ENCODE measurements around the gene SEZ6.

The SEZ6 gene

DNA sequence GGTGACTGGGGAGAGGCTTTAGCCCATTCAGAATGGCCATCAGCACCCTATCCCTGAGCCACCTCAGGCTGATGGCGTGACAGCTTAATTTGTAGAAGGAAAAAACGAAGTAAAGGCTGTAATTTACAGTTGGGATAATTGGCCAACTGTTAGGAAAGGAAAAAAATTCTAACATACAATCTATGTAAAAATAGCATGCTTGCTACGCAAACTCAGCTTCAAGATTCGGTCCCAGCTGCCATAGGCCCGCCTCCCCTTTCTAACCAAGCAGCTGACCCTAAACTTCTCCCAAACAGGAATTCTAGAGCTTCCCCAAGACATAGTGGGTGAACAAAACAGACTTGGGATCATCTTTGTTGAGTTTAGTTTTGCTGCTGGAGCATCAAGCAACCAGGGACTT, 4.9 kb downstream of the SEZ6 start:
- no peak for DNase-seq (ENCODE audit: low read depth)

DNA sequence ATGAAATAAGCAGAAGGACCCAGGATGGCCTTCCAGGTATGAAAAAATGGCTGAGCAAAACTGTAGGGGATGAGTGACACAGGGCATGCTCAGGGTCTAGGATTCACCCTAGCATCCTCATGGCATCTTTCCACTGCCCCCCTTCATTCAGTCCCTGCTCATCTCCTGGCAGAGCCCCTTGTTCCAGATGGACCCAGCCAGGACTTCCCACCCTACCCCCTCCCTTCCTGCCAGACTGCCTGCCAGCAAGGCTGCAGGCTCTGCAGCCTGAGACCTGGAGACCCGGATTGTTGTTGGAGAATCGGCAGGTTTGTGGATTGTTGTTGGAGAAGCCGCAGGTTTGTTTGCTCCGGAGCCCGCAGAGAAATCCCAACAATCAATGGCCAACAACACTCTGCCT, 6.6 kb downstream of the SEZ6 start:
- no peak for DNase-seq (ENCODE audit: low read depth)

DNA sequence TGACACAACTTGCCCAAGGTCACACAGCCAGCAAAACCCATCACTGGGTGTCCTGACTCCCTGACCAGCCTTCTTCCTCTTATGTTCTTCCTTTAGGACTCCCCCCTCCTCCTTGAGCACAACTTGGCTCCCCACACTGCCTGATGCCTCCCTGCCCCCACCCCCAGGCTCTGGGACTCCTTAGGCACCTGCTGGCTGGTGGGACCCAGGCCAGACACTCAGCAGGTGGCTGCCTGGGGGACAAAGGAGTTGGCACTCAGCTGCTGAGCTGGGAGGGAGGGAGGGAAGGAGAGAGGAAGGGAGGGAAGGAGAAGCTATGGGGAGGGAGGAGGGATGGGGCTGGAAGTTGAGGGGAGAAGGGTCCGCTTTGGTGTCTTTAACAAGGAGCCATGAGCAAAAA, 8.0 kb downstream of the SEZ6 start:
- no peak for DNase-seq (ENCODE audit: low read depth)

DNA sequence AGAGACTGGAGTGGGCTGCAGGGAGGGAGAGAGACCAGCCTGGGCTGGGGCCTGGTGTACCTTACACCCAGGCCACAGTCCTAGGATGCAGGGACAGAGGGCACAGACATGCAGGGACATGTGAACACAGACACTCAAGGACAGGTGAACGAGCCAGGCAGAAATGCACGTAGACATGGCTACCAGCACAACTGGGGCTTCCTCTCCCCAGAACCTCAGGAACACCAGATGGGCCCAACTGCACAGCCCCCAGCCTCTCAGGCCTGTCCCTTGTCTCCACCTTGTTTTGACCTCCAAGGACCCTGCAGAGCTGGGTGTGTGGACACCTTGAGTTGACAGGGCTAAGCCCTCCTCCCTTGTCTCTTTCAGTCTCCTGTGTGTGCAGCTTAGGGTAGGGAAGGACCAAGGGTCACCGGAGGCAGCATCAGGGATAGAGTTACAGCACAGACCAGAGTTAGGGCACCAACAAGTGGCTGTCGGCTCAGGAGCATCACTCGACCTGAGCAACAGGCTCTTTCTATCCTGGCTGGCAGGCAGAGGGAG, 9.2 kb downstream of the SEZ6 start:
- DNase-seq (ENCODE audit: low read depth) = no peak

DNA sequence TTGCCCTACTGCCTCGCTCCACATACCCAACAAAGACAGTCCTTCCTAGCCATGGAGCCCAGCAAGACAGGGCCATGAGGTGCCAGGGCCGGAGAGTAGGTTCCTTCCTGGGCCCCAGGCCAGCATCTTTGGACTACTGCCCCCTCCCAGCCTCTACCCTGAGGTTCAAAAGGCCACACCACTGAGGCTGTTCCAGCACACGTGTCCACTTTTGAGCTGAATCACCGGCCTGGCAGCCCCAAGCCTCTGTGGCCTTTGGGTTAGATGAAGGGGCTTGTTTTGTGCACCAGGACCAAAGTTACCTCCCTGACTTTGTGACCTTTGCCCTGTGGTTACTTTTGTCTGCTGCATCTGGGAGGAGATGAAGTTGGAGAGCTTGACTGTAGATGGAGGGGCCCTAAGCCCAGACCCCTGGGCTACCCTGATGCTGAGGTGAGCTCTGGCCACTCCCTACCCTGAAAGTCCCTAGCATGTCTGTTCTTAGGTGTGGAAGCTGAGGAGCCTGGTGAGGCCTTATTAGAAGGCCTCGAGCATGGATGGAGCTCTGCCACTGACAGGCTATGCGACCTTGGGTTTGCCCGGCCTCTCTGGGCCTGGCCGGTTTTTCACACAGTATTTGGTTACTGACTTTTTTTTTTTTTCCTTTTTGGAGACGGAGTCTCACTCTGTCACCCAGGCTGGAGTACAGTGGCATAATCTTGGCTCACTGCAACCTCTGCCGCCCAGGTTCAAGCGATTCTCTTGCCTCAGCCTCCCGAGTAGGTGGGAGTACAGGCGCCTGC, 12.0 kb downstream of the SEZ6 start:
- no peak for DNase-seq (ENCODE audit: low read depth)

DNA sequence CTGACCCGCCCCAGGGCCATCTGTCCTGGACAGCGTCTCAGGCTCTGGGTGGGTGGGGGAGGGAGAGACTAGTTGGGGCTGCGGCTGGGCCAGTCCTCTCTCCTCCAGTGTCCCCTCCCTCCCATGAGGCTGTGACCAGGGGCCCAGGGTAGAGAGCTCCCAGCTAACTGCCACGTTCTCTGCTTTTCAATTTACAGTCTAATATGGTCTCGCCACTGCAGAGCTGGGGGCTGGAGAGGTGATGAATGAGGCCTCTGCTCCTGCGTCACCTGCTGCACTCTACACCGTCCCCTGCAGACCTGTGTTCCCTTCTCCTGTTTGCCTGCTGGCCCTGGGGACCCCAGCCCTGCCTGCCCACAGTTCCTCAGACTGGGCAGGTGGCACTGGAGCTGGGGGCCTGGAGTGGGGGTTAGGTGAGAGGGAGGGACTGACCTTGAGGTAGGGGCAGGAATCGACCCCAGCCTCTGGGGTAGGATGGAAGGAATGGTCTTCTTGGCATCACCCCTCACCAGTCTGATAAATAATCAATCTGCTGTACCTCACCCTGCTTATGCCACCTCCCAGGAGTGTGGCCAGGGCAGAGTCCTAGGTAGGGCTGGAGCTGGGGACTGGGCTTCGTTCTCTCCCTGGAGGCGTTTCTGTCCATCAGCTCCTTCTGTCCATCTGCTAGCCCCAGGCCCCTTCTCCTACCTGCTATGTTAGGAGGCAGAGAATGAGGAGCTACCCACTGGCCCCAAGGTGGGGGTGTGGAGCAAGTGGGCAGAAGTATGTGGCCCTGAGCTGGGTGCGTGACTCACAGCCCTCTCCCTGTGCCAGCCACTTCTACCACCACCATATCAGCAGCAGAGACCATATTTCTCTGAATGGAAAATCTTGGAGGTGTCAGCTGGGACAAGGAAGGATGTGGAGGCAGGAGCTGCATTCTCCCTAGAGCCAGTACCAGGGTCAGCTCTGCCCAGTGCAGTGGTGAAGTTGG, 12.9 kb downstream of the SEZ6 start:
- no peak for DNase-seq (ENCODE audit: low read depth)

DNA sequence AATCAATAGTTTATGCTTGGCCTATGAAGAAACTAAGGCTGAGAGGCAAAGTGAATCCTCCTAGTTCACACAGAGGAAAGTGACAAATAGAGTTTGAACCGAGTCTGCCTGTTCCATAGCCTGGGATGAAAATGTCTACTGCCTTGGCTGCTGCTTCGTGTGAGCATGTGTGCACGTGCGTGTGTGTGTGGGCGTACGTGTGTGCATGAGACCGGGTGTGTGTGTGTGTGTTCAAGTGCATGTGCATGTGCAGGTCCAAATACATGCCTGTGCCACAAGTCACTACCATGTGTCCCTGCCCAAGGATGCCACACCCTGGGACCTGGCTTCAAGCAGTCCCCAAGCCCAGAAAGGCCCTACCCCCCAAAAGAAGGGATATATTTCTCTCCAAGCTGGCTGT, 13.6 kb downstream of the SEZ6 start:
- no peak for DNase-seq (ENCODE audit: low read depth)

DNA sequence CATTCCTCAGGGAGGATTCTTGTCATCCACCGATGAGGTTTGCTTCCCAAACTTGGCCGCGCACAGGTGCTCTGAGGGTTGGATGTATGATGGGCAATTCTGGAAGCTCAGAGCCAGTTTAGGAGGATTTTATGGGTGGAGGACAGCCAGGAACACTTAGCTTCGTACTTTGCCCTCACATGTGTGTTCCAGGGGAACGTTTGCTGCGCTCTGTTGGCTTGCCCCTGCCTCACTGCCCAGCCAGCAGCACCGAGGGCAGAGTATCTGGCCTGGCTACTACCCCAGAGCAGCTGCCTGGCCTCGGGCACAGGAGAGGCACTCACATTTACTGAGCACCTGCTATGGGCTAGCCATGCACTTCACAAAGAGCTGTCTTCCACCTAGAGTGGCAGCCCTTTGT, 14.1 kb downstream of the SEZ6 start:
- no peak for DNase-seq (ENCODE audit: low read depth)

DNA sequence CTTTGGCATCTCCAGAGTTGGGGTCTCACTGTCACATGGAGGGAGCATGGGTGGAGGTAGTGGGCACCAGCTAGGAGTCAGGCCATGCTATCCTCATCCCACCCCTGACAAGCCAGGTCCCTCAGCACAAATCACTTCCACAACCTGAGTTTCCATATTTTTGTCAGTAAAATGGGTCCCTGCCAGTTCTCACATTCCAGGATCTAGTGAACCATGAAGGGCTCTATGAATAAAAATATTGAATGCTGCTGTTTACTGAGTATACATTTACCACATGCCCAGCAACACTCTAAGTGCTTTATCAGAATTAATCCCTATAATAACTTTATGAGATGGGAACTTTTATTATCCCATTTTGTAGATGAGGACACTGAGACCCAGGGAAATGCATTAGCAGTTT, 16.8 kb downstream of the SEZ6 start:
- no peak for DNase-seq (ENCODE audit: low read depth)

DNA sequence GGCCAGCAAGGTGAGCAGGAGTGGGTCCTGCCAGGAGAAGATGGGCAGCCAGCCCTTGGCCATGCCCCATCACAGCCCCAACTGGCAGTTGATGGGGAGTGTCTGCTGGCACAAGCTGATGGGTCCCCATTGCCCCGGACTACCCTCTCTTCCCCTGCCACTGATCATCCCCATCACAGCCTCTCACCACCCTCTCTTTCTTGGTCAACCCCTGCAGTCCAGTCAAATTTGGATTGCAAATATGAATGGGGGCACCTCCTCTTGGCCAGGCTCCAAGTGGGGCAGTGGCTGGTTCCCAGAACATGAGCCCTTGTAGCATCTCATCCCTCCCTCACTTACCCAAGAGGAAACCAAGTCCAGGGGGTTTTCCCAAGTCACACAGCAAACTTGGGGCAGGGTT, 17.4 kb downstream of the SEZ6 start:
- no peak for DNase-seq (ENCODE audit: low read depth)

DNA sequence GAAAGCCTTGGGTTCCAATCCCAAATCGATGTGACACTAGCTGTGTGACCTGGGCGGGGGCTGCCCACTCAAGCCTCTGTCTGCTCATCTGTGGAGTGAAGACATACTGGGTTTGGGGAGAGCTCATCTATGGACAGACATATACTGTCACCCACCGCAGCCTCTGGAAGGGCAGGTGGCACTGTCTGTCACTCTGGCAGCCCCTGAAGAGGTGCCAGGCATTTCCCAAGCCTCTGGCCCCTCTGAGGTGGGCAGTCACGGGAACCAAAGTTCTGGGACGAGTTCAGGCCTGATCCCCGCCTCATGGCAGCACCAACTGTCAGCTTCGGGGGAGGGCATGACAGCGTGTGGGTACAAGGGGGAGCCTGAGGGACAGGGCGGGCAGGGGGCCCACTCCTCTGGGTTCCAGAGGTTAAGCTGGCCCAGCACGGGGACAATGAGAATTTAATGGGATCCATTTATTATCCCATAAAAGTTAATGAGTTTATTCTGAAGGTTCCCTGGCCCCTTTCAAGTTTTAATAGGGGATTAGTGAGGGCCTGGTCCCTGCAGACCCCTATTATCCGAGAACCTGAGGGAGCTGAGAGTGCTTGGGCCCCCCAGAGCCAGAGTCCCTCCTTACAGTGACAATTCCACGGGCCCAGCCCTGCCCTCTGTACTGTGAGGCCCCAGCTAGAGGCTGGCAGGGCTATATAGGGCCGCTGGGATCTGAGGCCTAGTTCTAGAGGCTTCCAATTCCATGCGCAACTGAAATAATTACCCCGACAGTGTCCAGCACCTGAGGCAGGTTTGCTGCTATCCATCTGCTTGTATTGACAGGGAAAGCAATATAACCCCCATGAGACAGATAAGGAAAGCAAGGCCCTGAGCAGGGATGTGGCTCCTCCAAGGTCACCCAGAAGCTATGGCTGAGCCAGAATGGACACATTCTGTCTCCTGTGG, 18.8 kb downstream of the SEZ6 start:
- DNase-seq (ENCODE audit: low read depth) = no peak

DNA sequence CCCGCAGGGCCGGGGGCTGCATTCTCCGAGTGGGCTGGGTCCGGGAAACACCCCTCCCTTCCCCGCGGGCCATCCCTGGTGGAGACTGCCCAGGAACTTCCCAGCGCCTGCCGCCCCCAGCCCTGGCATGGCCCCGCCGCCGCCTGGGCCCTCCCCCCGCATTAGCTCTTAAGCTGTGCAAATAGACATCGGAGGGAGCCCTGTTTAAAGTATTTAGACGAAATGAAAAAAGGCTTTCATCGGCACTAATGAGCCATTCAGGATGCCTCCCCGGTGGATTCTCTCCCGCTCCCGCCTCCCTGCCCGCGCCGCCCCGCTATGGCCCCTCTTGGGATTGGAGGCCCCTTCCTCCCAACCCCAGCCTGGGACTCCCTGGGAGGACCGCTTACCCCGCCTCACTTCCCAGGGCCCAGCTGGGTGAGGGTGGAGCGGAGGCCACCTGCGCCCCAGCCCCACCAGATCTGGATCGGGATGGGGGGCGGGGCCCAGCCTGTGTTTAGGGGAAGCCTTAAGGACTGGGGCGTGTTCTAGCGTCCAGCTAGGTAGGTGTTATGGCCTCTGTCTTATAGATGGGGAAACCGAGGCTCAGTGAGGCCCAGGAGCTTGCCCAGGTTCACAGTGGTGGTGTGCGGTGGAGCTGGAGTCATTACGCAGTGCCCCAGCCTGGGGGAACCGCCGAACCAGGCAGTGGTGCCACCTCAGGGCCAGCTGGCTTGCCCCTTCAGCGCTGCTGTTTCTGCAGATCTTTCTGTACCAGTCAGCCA, 19.7 kb downstream of the SEZ6 start:
- no peak for DNase-seq (ENCODE audit: low read depth)

DNA sequence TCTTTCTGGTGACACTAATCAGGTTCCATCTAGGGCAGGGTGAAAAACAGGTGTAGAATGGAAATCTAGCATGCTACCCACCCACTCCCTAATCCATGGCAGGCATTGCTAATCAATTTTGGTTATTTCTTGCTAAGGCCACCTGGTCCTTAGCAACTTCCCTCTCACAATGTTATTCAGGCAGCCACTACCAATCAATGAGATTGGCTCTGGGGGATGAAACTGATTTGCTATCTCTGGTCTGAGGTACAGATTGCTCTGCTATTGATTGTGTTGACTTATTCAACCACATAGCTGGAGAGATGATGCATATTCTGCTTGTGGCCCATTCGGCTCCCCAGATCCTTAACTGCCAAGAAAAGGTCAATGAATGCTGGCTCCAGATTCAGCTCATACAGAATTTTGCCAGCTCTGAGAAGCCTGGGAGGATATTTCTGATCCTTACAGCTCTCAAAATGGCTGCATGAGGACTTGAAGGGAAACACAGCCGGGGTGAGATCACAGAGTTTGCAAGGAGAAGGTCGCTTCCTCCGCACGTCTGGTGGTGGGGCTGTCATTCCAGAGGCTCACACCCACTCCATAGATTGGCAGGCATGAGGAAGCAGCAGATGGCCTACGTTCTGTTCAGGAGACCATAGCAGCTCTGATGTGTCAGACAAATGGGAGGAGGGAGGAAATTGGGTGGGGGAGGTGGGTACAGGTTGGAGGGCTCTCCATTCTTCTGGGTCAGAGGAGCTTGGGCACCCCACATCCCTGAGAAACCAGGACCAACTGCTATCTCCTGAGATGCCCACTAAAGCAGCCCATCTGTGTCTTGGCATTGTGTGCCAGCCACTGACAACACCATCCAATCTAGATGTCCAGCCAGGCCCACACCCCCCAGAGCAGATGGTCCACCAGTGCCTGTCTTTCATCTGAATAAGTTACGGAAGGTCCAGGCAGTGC, 22.3 kb downstream of the SEZ6 start:
- no peak for DNase-seq (ENCODE audit: low read depth)

DNA sequence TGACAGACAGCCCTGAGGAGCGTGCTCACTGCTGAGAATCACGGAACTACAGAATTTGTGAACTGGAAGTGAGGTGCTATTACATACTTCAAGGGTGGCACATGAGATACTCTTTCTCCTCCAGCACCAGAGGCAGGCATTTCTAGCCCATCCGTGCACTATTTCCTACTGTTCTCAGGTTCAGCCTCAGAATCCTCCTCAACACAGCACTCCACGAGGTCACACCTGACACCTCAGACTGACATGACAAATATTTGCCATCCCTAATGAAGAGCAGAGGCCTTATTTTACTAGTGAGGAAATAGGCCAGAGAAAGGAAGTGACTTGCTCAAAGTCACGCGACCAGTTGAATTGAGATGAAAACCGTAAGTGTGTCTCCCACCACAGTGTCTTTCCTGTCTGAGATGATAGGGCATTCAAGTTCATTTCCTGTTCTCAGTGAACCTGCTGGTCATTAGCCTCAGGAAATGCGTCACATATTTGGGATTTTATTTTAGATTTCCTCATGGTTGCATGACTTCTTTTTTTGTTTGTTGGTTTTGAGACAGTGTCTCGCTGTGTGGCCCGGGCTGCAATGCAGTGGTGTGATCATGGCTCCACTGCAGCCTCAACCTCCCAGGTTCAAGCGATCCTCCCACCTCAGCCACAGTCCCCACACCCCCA, 23.6 kb downstream of the SEZ6 start:
- DNase-seq (ENCODE audit: low read depth) = peak; percentile 63

DNA sequence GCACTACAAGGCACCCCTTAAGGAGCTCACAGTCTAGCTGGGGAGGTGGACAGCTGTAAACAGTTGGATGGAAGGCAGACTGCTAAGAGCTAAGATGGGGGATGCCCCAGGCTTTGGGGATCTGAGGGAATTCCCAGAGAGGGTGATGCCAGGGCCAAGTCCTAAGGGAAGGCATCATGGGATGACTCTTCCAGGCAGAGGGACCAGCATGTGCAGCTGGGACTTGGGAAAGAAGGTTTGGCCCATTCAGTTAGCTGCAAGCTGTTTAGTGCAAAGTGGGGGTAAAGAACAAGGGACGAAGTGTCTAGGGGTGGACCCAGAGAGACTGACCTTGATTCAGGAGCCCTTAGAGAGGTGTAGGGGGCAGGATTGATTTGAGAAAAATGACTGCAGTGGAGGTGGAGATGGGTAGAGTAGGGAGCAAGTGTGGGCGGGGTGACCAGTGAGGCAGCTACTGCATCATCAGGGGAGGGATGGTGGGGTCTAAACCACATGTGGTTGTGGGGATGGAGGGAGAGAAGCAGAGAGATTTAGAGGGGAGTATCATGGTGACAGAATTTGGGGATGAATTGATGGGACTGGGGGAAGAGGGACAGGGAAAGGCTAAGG, 27.4 kb downstream of the SEZ6 start:
- no peak for DNase-seq (ENCODE audit: low read depth)

DNA sequence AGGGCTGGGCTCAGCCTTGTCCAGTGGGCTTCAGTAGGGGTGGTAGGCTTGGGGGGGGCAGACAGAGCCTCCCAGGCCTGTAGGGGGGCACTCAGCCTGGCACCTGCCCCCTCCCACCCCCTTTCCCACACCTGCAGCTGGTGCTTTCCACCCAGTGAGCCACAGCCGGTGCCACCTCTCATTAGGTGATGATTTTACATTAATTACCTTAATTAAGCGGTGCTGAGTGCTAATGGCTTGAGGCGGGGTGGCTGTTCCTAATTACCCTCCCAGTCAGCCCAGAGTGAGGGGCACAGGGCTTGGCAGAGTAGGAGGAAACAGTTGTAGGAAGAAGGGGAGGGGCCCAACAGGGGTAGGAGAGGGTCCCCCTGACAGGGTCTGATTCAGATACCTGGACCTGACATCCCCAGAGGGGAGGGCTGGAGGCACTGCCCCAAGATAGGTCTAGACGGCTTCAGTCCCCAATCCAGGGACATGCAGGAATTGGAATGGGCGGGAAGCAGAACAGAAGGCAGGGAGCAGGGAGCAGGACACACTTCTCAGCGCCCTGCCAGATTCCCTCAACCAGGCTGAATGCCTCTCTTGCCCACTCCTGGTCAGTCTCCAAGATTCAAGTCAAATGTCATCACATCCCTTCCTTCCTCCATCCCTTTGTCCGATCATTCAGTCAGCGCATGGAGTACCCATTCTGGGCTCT, 28.0 kb downstream of the SEZ6 start:
- DNase-seq (ENCODE audit: low read depth) = no peak

DNA sequence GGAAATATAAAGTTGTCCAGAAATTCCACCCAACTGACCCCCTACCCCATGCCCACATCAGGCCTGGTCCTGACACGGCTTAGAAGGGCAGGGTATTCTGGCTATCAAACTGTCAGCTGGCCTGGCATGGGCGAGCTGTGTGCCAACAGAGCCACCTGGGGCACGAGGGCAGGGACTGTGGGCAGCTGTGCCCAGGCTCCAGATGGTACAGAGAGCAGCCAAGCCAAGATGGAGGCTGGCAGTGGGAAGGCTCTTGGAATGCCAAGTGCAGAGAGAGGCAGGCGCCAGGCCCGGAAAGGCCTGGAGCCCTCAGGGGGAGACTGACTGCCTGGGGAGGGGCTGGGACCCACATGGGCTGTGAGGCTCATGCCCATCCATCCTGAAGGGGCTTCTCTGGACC, 30.2 kb downstream of the SEZ6 start:
- DNase-seq (ENCODE audit: low read depth) = no peak

DNA sequence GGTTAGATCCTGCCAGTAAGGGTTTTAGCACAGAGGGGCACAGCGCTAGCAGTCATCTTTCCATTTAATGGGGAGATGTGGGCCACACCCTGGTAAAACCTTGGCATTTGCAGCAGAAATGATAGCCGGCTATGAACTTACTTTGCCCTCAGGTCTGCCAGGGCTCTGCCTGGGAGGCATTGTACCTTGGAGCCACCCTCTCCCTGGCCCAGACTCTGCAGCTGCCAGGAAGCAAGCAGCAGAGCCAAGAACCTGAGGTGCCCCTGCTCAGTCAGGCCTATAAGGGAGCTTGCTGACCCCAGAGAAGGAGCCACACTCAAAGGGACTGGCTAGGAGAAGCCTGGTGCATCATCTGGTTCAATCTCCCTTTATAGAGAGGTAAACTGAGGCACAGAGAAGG, 30.8 kb downstream of the SEZ6 start:
- no peak for DNase-seq (ENCODE audit: low read depth)
